Transverse colon (tissue), 3 donors: ENCODE results near the gene DLG5.

Experiments
- CTCF ChIP-seq, 5 experiments: fragments of 200-600 bp in 3 of 5; fragments of 450-650 bp in 2 of 5; sonication (generic) in 3 of 5; IDR thresholded peaks; 1 replicate in 2 of 5; 2 replicates in 3 of 5; pipeline ENCODE4 v1.5.1; 2016 to 2017; ENCODE audit warnings: antibody characterized with exemption in 5 of 5, inconsistent platforms in 3 of 5, mild to moderate bottlenecking in 2 of 5, moderate library complexity in 1 of 5
- POLR2A ChIP-seq: fragments of 450-650 bp; IDR thresholded peaks from one replicate; pipeline ENCODE4 v1.6.1; 2016; ENCODE audit warnings: antibody characterized with exemption, mild to moderate bottlenecking, moderate library complexity

- TF ChIP-seq CTCF (IDR thresholded peaks at IDR 0.05): no peak
- no peak for TF ChIP-seq POLR2A
Observed at GRCh38 chr10:77861366-77861765, 65.2 kb downstream of the DLG5 start.
